HEK293 (cell line): ENCODE results near the gene RNF123.

Experiments
- CTCF ChIA-PET: fragments of 350-600 bp; formaldehyde crosslinking; extraction: SDS; loops from one replicate; lab custom pipeline; 2021; ENCODE audit warnings: antibody characterized with exemption; lab: Yijun Ruan, JAX
- POLR2A ChIA-PET: fragments of 300-600 bp; formaldehyde crosslinking; extraction: SDS; loops from one replicate; lab custom pipeline; 2020; ENCODE audit warnings: antibody characterized with exemption, inconsistent platforms; lab: Yijun Ruan, JAX
- H3K27ac ChIP-seq: fragments of 200-500 bp; sonication (Bioruptor generic); 2 replicates; pipeline ENCODE4 v1.5.1; 2014; ENCODE audit warnings: low read depth, low read length, control low read depth, inconsistent platforms; ENCODE audit errors: extremely low read depth
- H3K36me3 ChIP-seq, 2 experiments: fragments of 200-500 bp in 1 of 2; sonication (Bioruptor generic) in 1 of 2; 1 replicate in 1 of 2; 2 replicates in 1 of 2; pipeline ENCODE4 v1.5.1; 2014 to 2017; ENCODE audit warnings: inconsistent platforms in 2 of 2, low read length in 2 of 2; ENCODE audit not compliant: control insufficient read depth in 2 of 2, insufficient read depth in 1 of 2
- H3K4me1 ChIP-seq: fragments of 200-500 bp; sonication (Bioruptor generic); 2 replicates; pipeline ENCODE4 v1.5.1; 2014; ENCODE audit warnings: mild to moderate bottlenecking, low read length, inconsistent platforms; ENCODE audit not compliant: control insufficient read depth, insufficient read depth
- H3K4me3 ChIP-seq: 2 replicates; pipeline ENCODE4 v1.5.1; 2011; ENCODE audit warnings: low read depth, mild to moderate bottlenecking, control low read depth, low read length, moderate library complexity
- H3K9me3 ChIP-seq: fragments of 200-500 bp; sonication (Bioruptor generic); 2 replicates; pipeline ENCODE4 v1.5.1; 2014; ENCODE audit warnings: low read depth, low read length, inconsistent platforms; ENCODE audit not compliant: control insufficient read depth, insufficient read depth
- KLF1 ChIP-seq: fragments of 450-650 bp; formaldehyde crosslinking; IDR thresholded peaks from 2 replicates; pipeline ENCODE4 v1.5.1; 2016; ENCODE audit warnings: missing biosample characterization, missing genetic modification characterization
- KLF16 ChIP-seq: fragments of 450-650 bp; formaldehyde crosslinking; IDR thresholded peaks from 2 replicates; pipeline ENCODE4 v1.5.1; 2017; ENCODE audit warnings: missing biosample characterization, missing genetic modification characterization
- KLF7 ChIP-seq: fragments of 450-650 bp; formaldehyde crosslinking; IDR thresholded peaks from 2 replicates; pipeline ENCODE4 v1.5.1; 2016; ENCODE audit warnings: missing biosample characterization, missing genetic modification characterization, borderline replicate concordance
- MEIS1 ChIP-seq: sonication (generic); formaldehyde crosslinking; IDR thresholded peaks from 2 replicates; pipeline ENCODE4 v1.8.1; 2022; ENCODE audit warnings: missing genetic modification reagents, mild to moderate bottlenecking, borderline replicate concordance
- PRDM1 ChIP-seq: fragments of 450-650 bp; formaldehyde crosslinking; IDR thresholded peaks from 2 replicates; pipeline ENCODE4; 2016; ENCODE audit warnings: missing biosample characterization, missing genetic modification characterization
- SP3 ChIP-seq: fragments of 450-650 bp; formaldehyde crosslinking; IDR thresholded peaks from 2 replicates; pipeline ENCODE4 v1.5.1; 2016; ENCODE audit warnings: missing biosample characterization, missing genetic modification characterization
- ZNF10 ChIP-seq: fragments of 450-650 bp; formaldehyde crosslinking; IDR thresholded peaks from 2 replicates; pipeline ENCODE4 v1.5.1; 2017; ENCODE audit warnings: missing biosample characterization, missing genetic modification characterization
- ZNF112 ChIP-seq: fragments of 450-650 bp; formaldehyde crosslinking; IDR thresholded peaks from 2 replicates; pipeline ENCODE4 v1.5.0; 2017; ENCODE audit warnings: missing biosample characterization, missing genetic modification characterization
- ZNF140 ChIP-seq: fragments of 450-650 bp; formaldehyde crosslinking; IDR thresholded peaks from 2 replicates; pipeline ENCODE4 v1.5.1; 2016; ENCODE audit warnings: missing biosample characterization, missing genetic modification characterization
- ZNF146 ChIP-seq: fragments of 450-650 bp; formaldehyde crosslinking; IDR thresholded peaks from 2 replicates; pipeline ENCODE4 v1.5.1; 2016; ENCODE audit warnings: missing biosample characterization, missing genetic modification characterization
- ZNF175 ChIP-seq: fragments of 450-650 bp; formaldehyde crosslinking; IDR thresholded peaks from 2 replicates; pipeline ENCODE4 v1.5.1; 2016; ENCODE audit warnings: missing biosample characterization, missing genetic modification characterization
- ZNF23 ChIP-seq: fragments of 450-650 bp; formaldehyde crosslinking; IDR thresholded peaks from 2 replicates; pipeline ENCODE4 v1.5.1; 2016; ENCODE audit warnings: missing biosample characterization, missing genetic modification characterization, borderline replicate concordance
- ZNF266 ChIP-seq: fragments of 450-650 bp; formaldehyde crosslinking; IDR thresholded peaks from 2 replicates; pipeline ENCODE4 v1.5.1; 2016; ENCODE audit warnings: missing biosample characterization, missing genetic modification characterization, low read depth
- ZNF341 ChIP-seq: fragments of 450-650 bp; formaldehyde crosslinking; IDR thresholded peaks from 2 replicates; pipeline ENCODE4; 2016; ENCODE audit warnings: low read depth, missing biosample characterization, missing genetic modification characterization
- ZNF416 ChIP-seq: fragments of 450-650 bp; formaldehyde crosslinking; IDR thresholded peaks from 2 replicates; pipeline ENCODE4 v1.5.1; 2016; ENCODE audit warnings: missing biosample characterization, missing genetic modification characterization
- ZNF473 ChIP-seq: fragments of 450-650 bp; formaldehyde crosslinking; IDR thresholded peaks from 2 replicates; pipeline ENCODE4 v1.5.1; 2017; ENCODE audit warnings: missing biosample characterization, missing genetic modification characterization
- ZNF48 ChIP-seq: fragments of 450-650 bp; formaldehyde crosslinking; IDR thresholded peaks from 2 replicates; pipeline ENCODE4 v1.5.1; 2016; ENCODE audit warnings: missing biosample characterization, missing genetic modification characterization
- ZNF596 ChIP-seq: fragments of 450-650 bp; IDR thresholded peaks from 2 replicates; pipeline ENCODE4 v1.5.0; 2018; ENCODE audit warnings: missing biosample characterization, mild to moderate bottlenecking, missing genetic modification characterization, moderate library complexity
- ZNF610 ChIP-seq: fragments of 450-650 bp; formaldehyde crosslinking; IDR thresholded peaks from 2 replicates; pipeline ENCODE4 v1.5.1; 2016; ENCODE audit warnings: missing biosample characterization, missing genetic modification characterization, borderline replicate concordance
- ZNF747 ChIP-seq: fragments of 450-650 bp; formaldehyde crosslinking; IDR thresholded peaks from 2 replicates; pipeline ENCODE4 v1.5.1; 2016; ENCODE audit warnings: missing biosample characterization, missing genetic modification characterization
- TF ChIP-seq, protein P1 (sequence below): fragments of 450-650 bp; formaldehyde crosslinking; IDR thresholded peaks from 2 replicates; pipeline ENCODE4 v1.5.1; 2016; ENCODE audit warnings: missing biosample characterization, missing genetic modification characterization
- TF ChIP-seq, protein P2 (sequence below): fragments of 450-650 bp; formaldehyde crosslinking; IDR thresholded peaks from 2 replicates; pipeline ENCODE4 v1.5.1; 2016; ENCODE audit warnings: missing biosample characterization, missing genetic modification characterization, borderline replicate concordance
- TF ChIP-seq, protein P3 (sequence below): fragments of 450-650 bp; formaldehyde crosslinking; IDR thresholded peaks from 2 replicates; pipeline ENCODE4 v1.5.1; 2016; ENCODE audit warnings: missing biosample characterization, missing genetic modification characterization
- TF ChIP-seq, protein P4 (sequence below): fragments of 450-650 bp; formaldehyde crosslinking; IDR thresholded peaks from 2 replicates; pipeline ENCODE4 v1.5.1; 2016; ENCODE audit warnings: missing biosample characterization, missing genetic modification characterization, borderline replicate concordance

Gene RNF123

DNA sequence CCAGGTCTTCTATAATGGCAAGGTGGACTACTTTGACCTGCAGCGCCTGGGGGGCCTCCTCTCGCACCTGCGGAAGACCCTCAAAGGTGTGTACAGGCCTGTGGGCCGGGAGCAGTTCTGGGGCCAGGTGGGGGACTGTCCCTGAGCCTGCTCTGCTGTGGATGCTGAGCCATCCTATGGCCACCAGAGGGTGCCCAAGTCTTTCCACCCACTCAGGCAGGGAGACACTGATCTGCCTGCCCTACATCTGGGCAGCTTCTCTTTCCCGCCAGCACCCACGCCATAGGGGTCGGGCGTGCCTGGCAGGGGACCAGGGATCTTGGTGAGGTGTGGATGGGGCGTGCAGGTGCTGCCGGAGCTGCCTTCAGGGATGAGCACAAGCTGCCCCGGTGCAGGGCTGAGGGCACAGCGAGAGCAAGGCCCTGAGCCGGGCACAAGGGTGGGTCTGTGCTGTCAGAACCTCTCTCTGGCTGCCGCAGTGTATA lies 14.1 kb downstream of the RNF123 start (continued):
- TF ChIP-seq, protein P1, sequence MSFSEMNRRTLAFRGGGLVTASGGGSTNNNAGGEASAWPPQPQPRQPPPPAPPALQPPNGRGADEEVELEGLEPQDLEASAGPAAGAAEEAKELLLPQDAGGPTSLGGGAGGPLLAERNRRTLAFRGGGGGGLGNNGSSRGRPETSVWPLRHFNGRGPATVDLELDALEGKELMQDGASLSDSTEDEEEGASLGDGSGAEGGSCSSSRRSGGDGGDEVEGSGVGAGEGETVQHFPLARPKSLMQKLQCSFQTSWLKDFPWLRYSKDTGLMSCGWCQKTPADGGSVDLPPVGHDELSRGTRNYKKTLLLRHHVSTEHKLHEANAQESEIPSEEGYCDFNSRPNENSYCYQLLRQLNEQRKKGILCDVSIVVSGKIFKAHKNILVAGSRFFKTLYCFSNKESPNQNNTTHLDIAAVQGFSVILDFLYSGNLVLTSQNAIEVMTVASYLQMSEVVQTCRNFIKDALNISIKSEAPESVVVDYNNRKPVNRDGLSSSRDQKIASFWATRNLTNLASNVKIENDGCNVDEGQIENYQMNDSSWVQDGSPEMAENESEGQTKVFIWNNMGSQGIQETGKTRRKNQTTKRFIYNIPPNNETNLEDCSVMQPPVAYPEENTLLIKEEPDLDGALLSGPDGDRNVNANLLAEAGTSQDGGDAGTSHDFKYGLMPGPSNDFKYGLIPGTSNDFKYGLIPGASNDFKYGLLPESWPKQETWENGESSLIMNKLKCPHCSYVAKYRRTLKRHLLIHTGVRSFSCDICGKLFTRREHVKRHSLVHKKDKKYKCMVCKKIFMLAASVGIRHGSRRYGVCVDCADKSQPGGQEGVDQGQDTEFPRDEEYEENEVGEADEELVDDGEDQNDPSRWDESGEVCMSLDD (tag by site-specific recombination) = no peak
- no peak for TF ChIP-seq ZNF416 (tag by site-specific recombination)
- no peak for TF ChIP-seq KLF7 (tag by site-specific recombination)
- TF ChIP-seq ZNF747 (tag by site-specific recombination) = no peak
- TF ChIP-seq ZNF23 (tag by site-specific recombination) = no peak
- no peak for TF ChIP-seq SP3 (tag by site-specific recombination)
- no peak for TF ChIP-seq ZNF610

DNA sequence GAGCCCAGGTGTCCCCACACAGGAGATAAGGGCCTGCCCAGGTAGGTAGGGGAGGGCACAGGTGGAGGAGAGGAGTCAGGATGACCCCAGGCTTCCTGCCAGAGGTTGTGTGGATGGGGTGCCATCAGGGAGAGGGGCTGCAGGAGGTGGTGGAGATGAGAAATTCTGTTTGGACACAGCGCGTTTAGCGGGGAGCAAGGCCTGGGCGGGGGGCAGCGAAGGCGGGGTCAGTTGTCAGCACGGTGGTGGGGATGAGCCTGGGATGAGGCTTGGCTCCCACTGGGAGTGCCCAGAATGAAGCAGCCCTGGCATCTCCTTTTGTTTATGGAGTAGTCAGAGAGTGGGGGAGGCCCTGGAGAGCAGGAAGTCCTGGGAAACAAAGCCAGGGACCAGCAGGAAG lies 14.6 kb downstream of the RNF123 start:
- Histone ChIP-seq H3K9me3 (no peaks in the 10 kb centered on the region), H3K36me3 (peaks cover 0 to 87% of the 10 kb centered on the region in 2 experiments; a peak in 2 of 3 replicates), H3K4me3 (no peak overlapping the region), H3K4me1 (no peaks in the 10 kb centered on the region), H3K27ac (no peak overlapping the region)
- CTCF ChIA-PET = interaction anchor here (0.7 to 4.7 kb wide), 3 partner anchors 15 to 135 kb away, joined by 4 to 36 read pairs (median 4); no protein-coding TSS in a partner anchor
- POLR2A ChIA-PET = no interaction called here
- TF ChIP-seq ZNF140 (no peak), ZNF175 (tag by site-specific recombination) (no peak), ZNF48 (tag by site-specific recombination) (no peak), KLF16 (no peak), ZNF146 (tag by site-specific recombination) (no peak), ZNF473 (tag by site-specific recombination) (no peak), ZNF596 (tag by site-specific recombination) (no peak), PRDM1 (tag by site-specific recombination) (no peak), ZNF266 (tag by site-specific recombination) (no peak), ZNF112 (tag by site-specific recombination) (no peak), ZNF10 (tag by site-specific recombination) (no peak), MEIS1 (CRISPR knock-in tag) (no peak), ZNF341 (tag by site-specific recombination) (no peak), KLF1 (tag by site-specific recombination) (no peak)
- TF ChIP-seq, protein P2, sequence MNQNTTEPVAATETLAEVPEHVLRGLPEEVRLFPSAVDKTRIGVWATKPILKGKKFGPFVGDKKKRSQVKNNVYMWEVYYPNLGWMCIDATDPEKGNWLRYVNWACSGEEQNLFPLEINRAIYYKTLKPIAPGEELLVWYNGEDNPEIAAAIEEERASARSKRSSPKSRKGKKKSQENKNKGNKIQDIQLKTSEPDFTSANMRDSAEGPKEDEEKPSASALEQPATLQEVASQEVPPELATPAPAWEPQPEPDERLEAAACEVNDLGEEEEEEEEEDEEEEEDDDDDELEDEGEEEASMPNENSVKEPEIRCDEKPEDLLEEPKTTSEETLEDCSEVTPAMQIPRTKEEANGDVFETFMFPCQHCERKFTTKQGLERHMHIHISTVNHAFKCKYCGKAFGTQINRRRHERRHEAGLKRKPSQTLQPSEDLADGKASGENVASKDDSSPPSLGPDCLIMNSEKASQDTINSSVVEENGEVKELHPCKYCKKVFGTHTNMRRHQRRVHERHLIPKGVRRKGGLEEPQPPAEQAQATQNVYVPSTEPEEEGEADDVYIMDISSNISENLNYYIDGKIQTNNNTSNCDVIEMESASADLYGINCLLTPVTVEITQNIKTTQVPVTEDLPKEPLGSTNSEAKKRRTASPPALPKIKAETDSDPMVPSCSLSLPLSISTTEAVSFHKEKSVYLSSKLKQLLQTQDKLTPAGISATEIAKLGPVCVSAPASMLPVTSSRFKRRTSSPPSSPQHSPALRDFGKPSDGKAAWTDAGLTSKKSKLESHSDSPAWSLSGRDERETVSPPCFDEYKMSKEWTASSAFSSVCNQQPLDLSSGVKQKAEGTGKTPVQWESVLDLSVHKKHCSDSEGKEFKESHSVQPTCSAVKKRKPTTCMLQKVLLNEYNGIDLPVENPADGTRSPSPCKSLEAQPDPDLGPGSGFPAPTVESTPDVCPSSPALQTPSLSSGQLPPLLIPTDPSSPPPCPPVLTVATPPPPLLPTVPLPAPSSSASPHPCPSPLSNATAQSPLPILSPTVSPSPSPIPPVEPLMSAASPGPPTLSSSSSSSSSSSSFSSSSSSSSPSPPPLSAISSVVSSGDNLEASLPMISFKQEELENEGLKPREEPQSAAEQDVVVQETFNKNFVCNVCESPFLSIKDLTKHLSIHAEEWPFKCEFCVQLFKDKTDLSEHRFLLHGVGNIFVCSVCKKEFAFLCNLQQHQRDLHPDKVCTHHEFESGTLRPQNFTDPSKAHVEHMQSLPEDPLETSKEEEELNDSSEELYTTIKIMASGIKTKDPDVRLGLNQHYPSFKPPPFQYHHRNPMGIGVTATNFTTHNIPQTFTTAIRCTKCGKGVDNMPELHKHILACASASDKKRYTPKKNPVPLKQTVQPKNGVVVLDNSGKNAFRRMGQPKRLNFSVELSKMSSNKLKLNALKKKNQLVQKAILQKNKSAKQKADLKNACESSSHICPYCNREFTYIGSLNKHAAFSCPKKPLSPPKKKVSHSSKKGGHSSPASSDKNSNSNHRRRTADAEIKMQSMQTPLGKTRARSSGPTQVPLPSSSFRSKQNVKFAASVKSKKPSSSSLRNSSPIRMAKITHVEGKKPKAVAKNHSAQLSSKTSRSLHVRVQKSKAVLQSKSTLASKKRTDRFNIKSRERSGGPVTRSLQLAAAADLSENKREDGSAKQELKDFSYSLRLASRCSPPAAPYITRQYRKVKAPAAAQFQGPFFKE (tag by site-specific recombination) = no peak
- TF ChIP-seq, protein P3, sequence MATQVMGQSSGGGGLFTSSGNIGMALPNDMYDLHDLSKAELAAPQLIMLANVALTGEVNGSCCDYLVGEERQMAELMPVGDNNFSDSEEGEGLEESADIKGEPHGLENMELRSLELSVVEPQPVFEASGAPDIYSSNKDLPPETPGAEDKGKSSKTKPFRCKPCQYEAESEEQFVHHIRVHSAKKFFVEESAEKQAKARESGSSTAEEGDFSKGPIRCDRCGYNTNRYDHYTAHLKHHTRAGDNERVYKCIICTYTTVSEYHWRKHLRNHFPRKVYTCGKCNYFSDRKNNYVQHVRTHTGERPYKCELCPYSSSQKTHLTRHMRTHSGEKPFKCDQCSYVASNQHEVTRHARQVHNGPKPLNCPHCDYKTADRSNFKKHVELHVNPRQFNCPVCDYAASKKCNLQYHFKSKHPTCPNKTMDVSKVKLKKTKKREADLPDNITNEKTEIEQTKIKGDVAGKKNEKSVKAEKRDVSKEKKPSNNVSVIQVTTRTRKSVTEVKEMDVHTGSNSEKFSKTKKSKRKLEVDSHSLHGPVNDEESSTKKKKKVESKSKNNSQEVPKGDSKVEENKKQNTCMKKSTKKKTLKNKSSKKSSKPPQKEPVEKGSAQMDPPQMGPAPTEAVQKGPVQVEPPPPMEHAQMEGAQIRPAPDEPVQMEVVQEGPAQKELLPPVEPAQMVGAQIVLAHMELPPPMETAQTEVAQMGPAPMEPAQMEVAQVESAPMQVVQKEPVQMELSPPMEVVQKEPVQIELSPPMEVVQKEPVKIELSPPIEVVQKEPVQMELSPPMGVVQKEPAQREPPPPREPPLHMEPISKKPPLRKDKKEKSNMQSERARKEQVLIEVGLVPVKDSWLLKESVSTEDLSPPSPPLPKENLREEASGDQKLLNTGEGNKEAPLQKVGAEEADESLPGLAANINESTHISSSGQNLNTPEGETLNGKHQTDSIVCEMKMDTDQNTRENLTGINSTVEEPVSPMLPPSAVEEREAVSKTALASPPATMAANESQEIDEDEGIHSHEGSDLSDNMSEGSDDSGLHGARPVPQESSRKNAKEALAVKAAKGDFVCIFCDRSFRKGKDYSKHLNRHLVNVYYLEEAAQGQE (tag by site-specific recombination) = no peak
- TF ChIP-seq, protein P4, sequence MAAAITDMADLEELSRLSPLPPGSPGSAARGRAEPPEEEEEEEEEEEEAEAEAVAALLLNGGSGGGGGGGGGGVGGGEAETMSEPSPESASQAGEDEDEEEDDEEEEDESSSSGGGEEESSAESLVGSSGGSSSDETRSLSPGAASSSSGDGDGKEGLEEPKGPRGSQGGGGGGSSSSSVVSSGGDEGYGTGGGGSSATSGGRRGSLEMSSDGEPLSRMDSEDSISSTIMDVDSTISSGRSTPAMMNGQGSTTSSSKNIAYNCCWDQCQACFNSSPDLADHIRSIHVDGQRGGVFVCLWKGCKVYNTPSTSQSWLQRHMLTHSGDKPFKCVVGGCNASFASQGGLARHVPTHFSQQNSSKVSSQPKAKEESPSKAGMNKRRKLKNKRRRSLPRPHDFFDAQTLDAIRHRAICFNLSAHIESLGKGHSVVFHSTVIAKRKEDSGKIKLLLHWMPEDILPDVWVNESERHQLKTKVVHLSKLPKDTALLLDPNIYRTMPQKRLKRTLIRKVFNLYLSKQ = no peak
